Upper lobe of left lung (tissue), 6 donors: ENCODE measurements around the gene KIF14. TPM values are rescaled to one million over a fixed set of nuclear protein-coding genes. Genes with fewer than 3 reads are reported as not detected.
"Not testable (repeated sequence)": the region's sequence is repeated elsewhere in the genome, so short reads cannot be mapped to it uniquely, and the experiment has no call there.

Experiments used
- ATAC-seq, 2 donors: fragments of 200-7000 bp; cut with Tn5 transposase; one replicate each; pipeline ENCODE4 v1.9.1; 2022; ENCODE audit warnings: mild to moderate bottlenecking in 2 of 2, moderate library complexity in 2 of 2; ENCODE audit not compliant: low FRiP score in 2 of 2
- DNase-seq, 2 donors: peaks; one replicate each; pipeline ENCODE4 v3.0.0-alpha.2; 2019 to 2020
- H3K27ac ChIP-seq, 4 donors: fragments of 200-600 bp; sonication (generic); one replicate each; pipeline ENCODE4 v1.5.1; 2016 to 2019
- H3K27me3 ChIP-seq, 4 donors: fragments of 200-600 bp; sonication (generic); one replicate each; pipeline ENCODE4 v1.5.1; 2017 to 2019
- H3K36me3 ChIP-seq, 4 donors: fragments of 200-600 bp; sonication (generic); one replicate each; pipeline ENCODE4 v1.5.1; 2016 to 2019
- H3K4me1 ChIP-seq, 4 donors: fragments of 200-600 bp; sonication (generic); one replicate each; pipeline ENCODE4 v1.5.1; 2018 to 2019
- H3K4me3 ChIP-seq, 4 donors: fragments of 200-600 bp; sonication (generic); one replicate each; pipeline ENCODE4 v1.5.1; 2017 to 2019; ENCODE audit warnings: mild to moderate bottlenecking in 2 of 4, moderate library complexity in 1 of 4
- H3K9me3 ChIP-seq, 4 donors: fragments of 200-600 bp; sonication (generic); one replicate each; pipeline ENCODE4 v1.5.1; 2018 to 2019
- EP300 ChIP-seq, 4 donors: sonication (generic); formaldehyde crosslinking; IDR thresholded peaks; one replicate each; pipeline ENCODE4 v1.5.1; 2017; ENCODE audit warnings: antibody characterized with exemption in 4 of 4, control low read depth in 2 of 4
- POLR2A ChIP-seq, 4 donors: fragments of 450-650 bp; IDR thresholded peaks; one replicate each; pipeline ENCODE4 v1.5.1; 2016 to 2017; ENCODE audit warnings: antibody characterized with exemption in 4 of 4, mild to moderate bottlenecking in 2 of 4
- POLR2AphosphoS5 ChIP-seq, 2 donors: sonication (generic); formaldehyde crosslinking; IDR thresholded peaks; one replicate each; pipeline ENCODE4 v1.5.1; 2017; ENCODE audit warnings: antibody characterized with exemption in 2 of 2
- WGBS, 2 donors: methylation state at CpG; one replicate each; pipeline ENCODE4 v1.1.5; 2017 to 2018; 5-methylcytosine and 5-hydroxymethylcytosine counted together
- total RNA-seq, 6 donors: library from RNA; depleted of rRNA in 4 of 6; stranded (reverse); fragments of >200 nt in 4 of 6; gene quantifications; one replicate each; pipeline versions ENCODE4 v1.1.0 to v1.2.1, GENCODE V29; 2016 to 2021
- TF ChIP-seq, protein P1 (sequence below), 6 experiments: fragments of 450-650 bp in 4 of 6; fragments of 200-600 bp in 2 of 6; sonication (generic) in 2 of 6; IDR thresholded peaks; one replicate each; pipeline ENCODE4 v1.5.1; 2016 to 2019; ENCODE audit warnings: antibody characterized with exemption in 6 of 6
- donor health status: DM: no; HTN: no; CAD: no; lungs with moderate emphysema.
- donor health status: DM: no; HTN: yes; CAD: no; lungs with severe emphysema.

The KIF14 gene
- total RNA-seq, 6 donors from 2014 or later = 0.20 to 1.0 (median 0.70) TPM

DNA sequence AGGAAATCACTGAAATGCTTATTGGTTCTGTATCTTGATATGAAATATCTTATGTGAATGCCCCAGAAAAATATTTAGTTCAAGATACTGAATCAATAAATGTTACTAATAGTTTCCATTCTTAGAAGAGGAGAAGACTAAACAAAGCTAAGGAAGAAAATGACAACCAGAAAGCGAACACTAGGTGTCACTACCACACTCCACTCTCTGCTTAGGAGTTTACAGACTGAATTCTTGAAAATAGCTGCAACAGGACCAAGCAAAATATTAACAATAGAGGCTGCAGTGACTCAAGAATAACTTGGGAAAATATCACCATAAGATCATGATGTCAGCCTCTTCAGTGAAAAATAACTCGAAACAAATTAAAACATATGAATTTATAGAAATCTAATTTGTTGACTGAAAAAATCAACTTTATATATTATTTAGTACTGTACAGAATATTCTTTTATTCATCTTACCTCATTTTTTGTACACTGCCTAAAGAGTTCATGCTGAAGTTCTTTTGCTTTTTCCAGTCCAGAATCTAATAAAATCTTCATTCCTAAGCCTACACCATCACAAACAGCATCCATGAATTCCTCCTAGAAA lies 61.6 kb downstream of the KIF14 start:
- no peaks in the 10 kb centered on the region for H3K9me3 ChIP-seq
- H3K27me3 ChIP-seq = no peaks in the 10 kb centered on the region
- no peak overlapping the region for H3K27ac ChIP-seq
- WGBS, 2 donors = 58 to 66% methylated on average over 2 of the region's 2 CpGs
- ATAC-seq (no peak), DNase-seq (no peak)
- no peaks in the 10 kb centered on the region for H3K36me3 ChIP-seq
- H3K4me3 ChIP-seq = no peak overlapping the region
- H3K4me1 ChIP-seq = no peaks in the 10 kb centered on the region
- TF ChIP-seq POLR2A (IDR thresholded peaks at IDR 0.05) = no peak
- no peak for TF ChIP-seq EP300 (IDR thresholded peaks at IDR 0.05)
- no peak for TF ChIP-seq POLR2AphosphoS5 (IDR thresholded peaks at IDR 0.05)
- TF ChIP-seq, protein P1, sequence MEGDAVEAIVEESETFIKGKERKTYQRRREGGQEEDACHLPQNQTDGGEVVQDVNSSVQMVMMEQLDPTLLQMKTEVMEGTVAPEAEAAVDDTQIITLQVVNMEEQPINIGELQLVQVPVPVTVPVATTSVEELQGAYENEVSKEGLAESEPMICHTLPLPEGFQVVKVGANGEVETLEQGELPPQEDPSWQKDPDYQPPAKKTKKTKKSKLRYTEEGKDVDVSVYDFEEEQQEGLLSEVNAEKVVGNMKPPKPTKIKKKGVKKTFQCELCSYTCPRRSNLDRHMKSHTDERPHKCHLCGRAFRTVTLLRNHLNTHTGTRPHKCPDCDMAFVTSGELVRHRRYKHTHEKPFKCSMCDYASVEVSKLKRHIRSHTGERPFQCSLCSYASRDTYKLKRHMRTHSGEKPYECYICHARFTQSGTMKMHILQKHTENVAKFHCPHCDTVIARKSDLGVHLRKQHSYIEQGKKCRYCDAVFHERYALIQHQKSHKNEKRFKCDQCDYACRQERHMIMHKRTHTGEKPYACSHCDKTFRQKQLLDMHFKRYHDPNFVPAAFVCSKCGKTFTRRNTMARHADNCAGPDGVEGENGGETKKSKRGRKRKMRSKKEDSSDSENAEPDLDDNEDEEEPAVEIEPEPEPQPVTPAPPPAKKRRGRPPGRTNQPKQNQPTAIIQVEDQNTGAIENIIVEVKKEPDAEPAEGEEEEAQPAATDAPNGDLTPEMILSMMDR (IDR thresholded peaks at IDR 0.05) = peak in 5 of 6 experiments; percentile 23 to 43 (median 32)

DNA sequence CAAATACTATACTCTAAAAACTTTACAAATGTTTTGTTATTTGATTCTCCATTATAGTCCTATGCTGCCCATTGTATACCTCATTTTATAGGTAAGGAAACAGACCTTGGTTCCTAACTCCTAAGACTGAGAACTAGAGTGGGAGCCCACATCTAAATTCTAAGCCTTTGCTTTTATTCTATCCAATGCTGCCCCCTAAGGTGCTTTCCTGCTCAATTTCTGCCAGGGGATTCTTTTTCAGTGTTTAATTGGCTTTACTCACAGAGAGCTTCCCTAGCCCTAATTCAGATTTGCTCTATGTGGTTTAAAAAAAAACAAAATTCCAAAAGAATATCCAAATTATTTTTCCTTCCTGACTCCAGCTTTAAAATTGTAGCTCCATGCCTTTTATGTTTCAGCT lies 64.5 kb downstream of the KIF14 start:
- H3K27ac ChIP-seq = no peak overlapping the region
- no peak overlapping the region for H3K4me3 ChIP-seq
- H3K9me3 ChIP-seq = no peaks in the 10 kb centered on the region
- TF ChIP-seq EP300 (IDR thresholded peaks at IDR 0.05) (no peak), POLR2A (IDR thresholded peaks at IDR 0.05) (no peak), POLR2AphosphoS5 (IDR thresholded peaks at IDR 0.05) (no peak)
- TF ChIP-seq, protein P1 (IDR thresholded peaks at IDR 0.05) = no peak
- no peaks in the 10 kb centered on the region for H3K36me3 ChIP-seq
- DNase-seq (no peak), ATAC-seq (no peak)
- no peaks in the 10 kb centered on the region for H3K27me3 ChIP-seq
- no peaks in the 10 kb centered on the region for H3K4me1 ChIP-seq

DNA sequence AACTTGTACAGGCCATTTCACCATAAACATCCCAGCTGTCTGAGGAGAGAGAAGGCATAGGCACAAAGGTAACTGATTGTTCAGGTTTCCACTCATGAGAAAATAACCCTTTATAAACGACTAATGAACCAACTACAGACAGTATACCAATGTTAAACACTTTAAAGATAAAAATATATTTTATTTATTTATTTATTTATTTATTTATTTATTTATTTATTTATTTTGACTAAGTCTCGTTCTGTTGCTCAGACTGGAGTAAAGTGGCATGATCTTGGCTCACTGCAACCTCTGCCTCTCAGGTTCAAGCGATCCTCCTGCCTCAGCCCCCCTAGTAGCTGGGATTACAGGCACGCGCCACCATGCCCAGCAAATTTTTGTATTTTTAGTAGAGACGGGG lies 67.8 kb downstream of the KIF14 start:
- H3K9me3 ChIP-seq, H3K27me3 ChIP-seq, ATAC-seq, H3K4me1 ChIP-seq, H3K27ac ChIP-seq, H3K4me3 ChIP-seq, DNase-seq, H3K36me3 ChIP-seq: not testable (repeated sequence)
- 96 to 99% methylated on average over 6 of the region's 6 CpGs for WGBS, 2 donors

DNA sequence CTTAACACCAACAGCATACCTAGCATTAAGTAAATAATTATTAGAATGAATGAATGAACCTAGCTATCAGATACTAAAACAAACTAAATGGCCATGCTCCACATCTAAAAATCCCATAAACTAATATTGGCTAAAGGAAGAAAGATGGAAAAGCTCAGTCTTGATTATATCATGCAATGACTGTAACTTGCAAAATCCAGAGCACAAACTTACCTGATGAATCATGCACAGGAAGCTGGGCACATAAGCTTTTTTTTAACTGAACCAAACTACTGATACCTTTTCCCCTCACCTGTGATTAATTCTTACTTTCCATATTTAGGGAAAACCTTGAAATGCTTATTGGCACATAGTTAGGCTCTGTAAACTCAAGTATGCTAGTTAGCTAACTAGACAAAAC lies 70.2 kb downstream of the KIF14 start:
- H3K4me1 ChIP-seq = no peaks in the 10 kb centered on the region
- H3K9me3 ChIP-seq = no peaks in the 10 kb centered on the region
- ATAC-seq (no peak), DNase-seq (no peak)
- no peak overlapping the region for H3K27ac ChIP-seq
- TF ChIP-seq POLR2AphosphoS5 (IDR thresholded peaks at IDR 0.05) (no peak), EP300 (IDR thresholded peaks at IDR 0.05) (no peak), POLR2A (IDR thresholded peaks at IDR 0.05) (no peak)
- TF ChIP-seq, protein P1 (IDR thresholded peaks at IDR 0.05) = no peak
- H3K27me3 ChIP-seq = no peaks in the 10 kb centered on the region
- H3K36me3 ChIP-seq = no peaks in the 10 kb centered on the region
- no peak overlapping the region for H3K4me3 ChIP-seq

DNA sequence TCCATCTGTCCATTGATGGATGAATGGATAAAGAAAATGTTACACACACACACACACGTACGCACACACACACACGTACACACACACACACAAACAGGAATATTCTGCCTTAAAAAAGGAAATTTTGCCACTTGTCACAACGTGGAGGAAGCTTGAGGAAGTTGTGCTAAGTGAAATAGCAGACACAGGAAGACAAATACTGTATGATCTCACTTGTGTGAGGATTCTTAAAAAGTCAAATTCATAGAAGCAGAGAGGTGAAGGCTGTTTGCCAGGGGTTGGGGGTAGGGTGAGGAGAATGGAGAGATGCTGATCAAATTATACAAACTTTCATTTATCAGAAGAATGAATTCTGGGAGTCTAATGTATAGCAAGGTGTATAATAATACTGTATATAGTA lies 73.2 kb downstream of the KIF14 start:
- no peaks in the 10 kb centered on the region for H3K27me3 ChIP-seq
- H3K4me1 ChIP-seq = no peaks in the 10 kb centered on the region
- TF ChIP-seq EP300 (IDR thresholded peaks at IDR 0.05) (no peak), POLR2A (IDR thresholded peaks at IDR 0.05) (no peak), POLR2AphosphoS5 (IDR thresholded peaks at IDR 0.05) (no peak)
- TF ChIP-seq, protein P1 (IDR thresholded peaks at IDR 0.05) = no peak
- H3K36me3 ChIP-seq = no peaks in the 10 kb centered on the region
- no peak overlapping the region for H3K27ac ChIP-seq
- H3K9me3 ChIP-seq = no peaks in the 10 kb centered on the region
- WGBS, 2 donors = 48 to 53% methylated on average over 4 of the region's 4 CpGs
- H3K4me3 ChIP-seq = no peak overlapping the region
- DNase-seq (no peak), ATAC-seq (no peak)
